Ovary (tissue), 9 donors: ENCODE measurements around the gene PERM1. TPM values are rescaled to one million over a fixed set of nuclear protein-coding genes. Genes with fewer than 3 reads are reported as not detected.

Source experiments
- DNase-seq, 5 donors: peaks; one replicate each; pipeline ENCODE4 v3.0.0-alpha.2; 2019 to 2020
- H3K27ac ChIP-seq, 2 donors: fragments of 200-600 bp; one replicate each; pipeline versions ENCODE4 v1.5.1 to v1.8.0; 2019 to 2022
- H3K27me3 ChIP-seq: fragments of 200-600 bp; one replicate; pipeline ENCODE4 v1.8.0; 2022
- H3K36me3 ChIP-seq: fragments of 200-600 bp; sonication (generic); one replicate; pipeline ENCODE4 v1.5.1; 2019
- H3K4me1 ChIP-seq: one replicate; pipeline ENCODE4 v1.8.1; 2013; ENCODE audit warnings: mild to moderate bottlenecking, moderate library complexity; ENCODE audit not compliant: insufficient read depth
- H3K4me3 ChIP-seq: fragments of 200-600 bp; sonication (generic); one replicate; pipeline ENCODE4 v1.5.1; 2017
- H3K9me3 ChIP-seq, 2 donors: fragments of 200-600 bp in 1 of 2; sonication (generic) in 1 of 2; one replicate each; pipeline versions ENCODE4 v1.5.1 to v1.8.1; 2013 to 2019; ENCODE audit warnings: mild to moderate bottlenecking in 1 of 2, moderate library complexity in 1 of 2
- CTCF ChIP-seq, 3 donors: fragments of 450-650 bp in 2 of 3; fragments of 200-600 bp in 1 of 3; IDR thresholded peaks; one replicate each; pipeline versions ENCODE4 v1.5.1 to v1.8.0; 2016 to 2022; ENCODE audit warnings: antibody characterized with exemption in 3 of 3, mild to moderate bottlenecking in 1 of 3
- EP300 ChIP-seq: sonication (generic); formaldehyde crosslinking; IDR thresholded peaks from one replicate; pipeline ENCODE4 v1.6.1; 2017; ENCODE audit warnings: antibody characterized with exemption
- POLR2A ChIP-seq: fragments of 450-650 bp; IDR thresholded peaks from one replicate; pipeline ENCODE4 v1.6.1; 2017; ENCODE audit warnings: antibody characterized with exemption, mild to moderate bottlenecking, moderate library complexity
- WGBS, 3 donors: extraction: QIAGEN DNeasy Blood & Tissue Kit in 1 of 3; methylation state at CpG; one replicate each; pipeline versions ENCODE4 v1.1.5 to v1.1.7; 2013 to 2017; 5-methylcytosine and 5-hydroxymethylcytosine counted together
- intact Hi-C, 4 donors: fragments of 100-400 bp; cut with DNase I; formaldehyde crosslinking; loops; one replicate each; pipeline versions ENCODE4 v1.11.0 to v1.15.1; 2022 to 2023
- polyA plus RNA-seq, 2 donors: library from polyadenylated mRNA; stranded (reverse); fragments of 200-250 nt in 1 of 2; fragments of 350-450 nt in 1 of 2; fragmentation: Illumina TruSeq in 1 of 2; extraction: RNeasy Lipid Tissue Mini Kit (QIAGEN cat#74804) in 1 of 2; gene quantifications; one replicate each; pipeline ENCODE4 v1.2.3, GENCODE V29; 2013 to 2014
- total RNA-seq, 7 donors: library from RNA; depleted of rRNA in 2 of 7; stranded (reverse); fragments of >200 nt in 2 of 7; fragmentation: NEBNext Ultra II Directional in 3 of 7; extraction: Animal tissue kit (Norgen Biotek cat#: 25700) in 3 of 7; gene quantifications; one replicate each; pipeline versions ENCODE4 v1.1.0 to v1.2.4, GENCODE V29; 2016 to 2023
- donor health status: DM: no; HTN: no; CAD: no; lungs with moderate emphysema.
- donor health status: DM: no; HTN: no; CAD: no.
- donor health status: Bipolar disorder and iron deficiency.
- donor health status: DM: yes; HTN: yes; CAD: no.
- donor health status: DM: no; HTN: no; CAD: no.
- donor health status: DM: yes; HTN: yes; CAD: no.

The PERM1 gene
- total and polyA plus RNA-seq, 9 donors, result 0.07 to 0.34 (median 0.28) TPM; not detected in 4

- Histone ChIP-seq H3K4me1 (no peaks in the 10 kb centered on the region), H3K36me3 (no peaks in the 10 kb centered on the region), H3K27me3 (no peaks in the 10 kb centered on the region), H3K27ac (no peak overlapping the region), H3K4me3 (no peak overlapping the region), H3K9me3 (no peaks in the 10 kb centered on the region)
- intact Hi-C loops, result loop anchor here in 1 of 4 donors (10.0 kb wide), 1 partner anchor 209 kb away; the partner anchor contains the start of genes B3GALT6 and SDF4
- no peak for DNase-seq
- 80 to 84% (median 83%) methylated on average over 10 of the region's 10 CpGs for WGBS, 3 donors
- TF ChIP-seq CTCF (IDR thresholded peaks at IDR 0.05), result no peak
- no peak for TF ChIP-seq EP300
- no peak for TF ChIP-seq POLR2A
Measured at GRCh38 chr1:1025730-1026129, 43.8 kb upstream of the PERM1 start.

GRCh38 chr1:1024771-1025699, 43.1 kb upstream of the PERM1 start:
- H3K36me3 ChIP-seq, result no peaks in the 10 kb centered on the region
- WGBS, 3 donors, result 62 to 75% (median 66%) methylated on average over 29 to 31 of the region's 31 CpGs
- no peaks in the 10 kb centered on the region for H3K4me1 ChIP-seq
- H3K9me3 ChIP-seq, result no peaks in the 10 kb centered on the region
- TF ChIP-seq POLR2A, result no peak
- no peak for TF ChIP-seq EP300
- TF ChIP-seq CTCF (IDR thresholded peaks at IDR 0.05), result no peak
- intact Hi-C loops, result loop anchor here in 1 of 4 donors (10.0 kb wide), 1 partner anchor 210 kb away; the partner anchor contains the start of genes B3GALT6 and SDF4
- no peaks in the 10 kb centered on the region for H3K27me3 ChIP-seq
- no peak overlapping the region for H3K27ac ChIP-seq
- DNase-seq, result no peak
- H3K4me3 ChIP-seq, result no peak overlapping the region

DNA sequence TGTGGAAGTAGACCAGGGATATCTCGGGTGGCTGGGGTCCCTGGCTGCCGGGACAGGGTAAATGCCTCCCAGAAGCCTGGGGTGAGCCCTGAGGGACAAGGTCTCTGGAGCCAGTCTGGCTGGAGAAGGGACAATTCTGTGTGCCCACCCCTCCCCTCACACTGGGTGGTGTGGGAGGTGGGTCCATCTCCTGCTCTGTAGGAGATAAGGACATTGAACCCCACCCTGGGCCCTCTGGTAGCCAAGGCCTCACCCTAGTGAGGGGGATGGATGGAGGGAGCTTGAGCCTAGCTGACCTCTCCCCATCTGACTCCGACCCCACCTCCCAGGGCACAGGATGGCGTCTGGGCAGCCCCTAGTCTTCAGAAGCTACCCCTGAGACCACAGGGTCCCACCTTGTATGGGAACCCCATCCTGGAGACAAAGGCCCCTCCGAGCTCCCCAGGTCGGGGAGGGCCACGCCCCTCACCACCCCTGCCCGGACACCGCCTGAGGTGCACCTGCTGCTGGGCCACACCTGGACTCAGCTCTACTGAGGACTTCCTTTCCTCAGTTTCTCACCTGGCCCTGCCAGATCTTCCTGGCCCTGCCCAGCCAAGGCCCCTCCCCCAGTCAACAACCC, 42.4 kb upstream of the PERM1 start:
- Histone ChIP-seq H3K27ac (no peak overlapping the region), H3K4me1 (no peaks in the 10 kb centered on the region), H3K9me3 (no peaks in the 10 kb centered on the region), H3K4me3 (no peak overlapping the region), H3K36me3 (no peaks in the 10 kb centered on the region), H3K27me3 (no peaks in the 10 kb centered on the region)
- intact Hi-C loops, result loop anchor here in 1 of 4 donors (10.0 kb wide), 1 partner anchor 211 kb away; the partner anchor contains the start of genes B3GALT6 and SDF4
- DNase-seq, result no peak
- 83 to 90% (median 84%) methylated on average over 9 of the region's 9 CpGs for WGBS, 3 donors
- TF ChIP-seq POLR2A (no peak), CTCF (IDR thresholded peaks at IDR 0.05) (no peak), EP300 (no peak)

DNA sequence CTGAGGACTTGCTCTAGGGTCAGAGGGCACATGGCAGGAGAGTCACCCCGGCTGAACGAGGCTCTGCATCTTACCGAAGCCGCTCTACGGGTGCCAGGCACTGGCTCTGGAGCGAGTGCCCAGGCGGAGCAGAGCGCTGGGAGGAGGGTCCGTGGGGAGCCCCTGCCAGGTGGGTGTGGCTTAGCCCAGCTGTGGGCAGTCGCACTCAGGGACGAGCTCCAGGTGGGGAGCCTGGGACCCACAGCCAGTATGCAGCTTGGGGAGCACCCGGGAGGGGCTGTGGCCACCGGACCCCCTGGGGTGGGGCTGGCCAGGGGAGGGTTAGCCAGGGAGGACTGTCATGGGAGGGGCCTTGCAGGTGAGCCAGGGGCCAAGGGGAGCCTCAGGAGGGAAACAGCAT, 41.8 kb upstream of the PERM1 start:
- H3K4me1 ChIP-seq, result no peaks in the 10 kb centered on the region
- no peak for TF ChIP-seq CTCF (IDR thresholded peaks at IDR 0.05)
- no peak for TF ChIP-seq POLR2A
- no peak for TF ChIP-seq EP300
- no peak overlapping the region for H3K4me3 ChIP-seq
- WGBS, 3 donors, result 71 to 85% (median 76%) methylated on average over 13 of the region's 13 CpGs
- no peak overlapping the region for H3K27ac ChIP-seq
- H3K27me3 ChIP-seq, result no peaks in the 10 kb centered on the region
- intact Hi-C loops, result loop anchor here in 1 of 4 donors (10.0 kb wide), 1 partner anchor 211 kb away; the partner anchor contains the start of genes B3GALT6 and SDF4
- H3K9me3 ChIP-seq, result no peaks in the 10 kb centered on the region
- no peak for DNase-seq
- no peaks in the 10 kb centered on the region for H3K36me3 ChIP-seq
